Left lung (tissue), 10 donors: ENCODE measurements around the gene OR4D5. TPM values are rescaled to one million over a fixed set of nuclear protein-coding genes. Genes with fewer than 3 reads are reported as not detected.

ENCODE experiments used
- ATAC-seq: fragments of 200-7000 bp; cut with Tn5 transposase; one replicate; pipeline ENCODE4 v1.9.1; 2020; ENCODE audit warnings: moderate library complexity
- DNase-seq, 4 donors: peaks; one replicate each; pipeline ENCODE4 v3.0.0-alpha.2; 2013 to 2020
- H3K27ac ChIP-seq, 2 donors: fragments of 200-600 bp; sonication (generic) in 1 of 2; one replicate each; pipeline versions ENCODE4 v1.5.0 to v1.8.0; 2020 to 2021
- H3K27me3 ChIP-seq, 2 donors: fragments of 200-600 bp; sonication (generic) in 1 of 2; one replicate each; pipeline versions ENCODE4 v1.5.0 to v1.8.0; 2020 to 2021
- H3K36me3 ChIP-seq, 2 donors: fragments of 200-600 bp; sonication (generic) in 1 of 2; one replicate each; pipeline versions ENCODE4 v1.5.0 to v1.8.0; 2020 to 2021
- H3K4me1 ChIP-seq, 2 donors: fragments of 200-600 bp; one replicate each; pipeline ENCODE4 v1.8.0; 2021
- H3K4me3 ChIP-seq, 2 donors: fragments of 200-600 bp; sonication (generic) in 1 of 2; one replicate each; pipeline versions ENCODE4 v1.5.0 to v1.8.0; 2020 to 2021; ENCODE audit warnings: mild to moderate bottlenecking in 1 of 2
- H3K9me3 ChIP-seq, 2 donors: fragments of 200-600 bp; sonication (generic) in 1 of 2; one replicate each; pipeline versions ENCODE4 v1.5.0 to v1.8.0; 2020 to 2021
- intact Hi-C, 2 donors: fragments of 100-400 bp; cut with DNase I; formaldehyde crosslinking; loops; one replicate each; pipeline versions ENCODE4 v1.11.2 to v1.14.2; 2022
- polyA plus RNA-seq, 6 donors: library from polyadenylated mRNA; unstranded; fragments of 120-200 nt; gene quantifications; one replicate each; pipeline ENCODE4 v1.2.1, GENCODE V29; 2013; ENCODE audit not compliant: insufficient read length in 6 of 6
- total RNA-seq, 2 donors: library from RNA; stranded (reverse); fragmentation: NEBNext Ultra II Directional; extraction: Animal tissue kit (Norgen Biotek cat#: 25700); gene quantifications; one replicate each; pipeline ENCODE4 v1.2.1, GENCODE V29; 2021
- TF ChIP-seq, protein P1 (sequence below), 2 donors: fragments of 200-600 bp; sonication (generic) in 1 of 2; IDR thresholded peaks; one replicate each; pipeline versions ENCODE4 v1.5.0 to v1.8.0; 2021; ENCODE audit warnings: antibody characterized with exemption in 2 of 2
- donor health status: DM: no; HTN: yes; CAD: no.
- donor health status: DM: no; HTN: no; CAD: no.

Gene OR4D5
- total and polyA plus RNA-seq, 8 donors, result not detected

- H3K27me3 ChIP-seq, result no peaks in the 10 kb centered on the region
- no peaks in the 10 kb centered on the region for H3K9me3 ChIP-seq
- no peak within 1 kb of the TSS for H3K27ac ChIP-seq
- ATAC-seq, result no peak
- no peak within 1 kb of the TSS for H3K4me3 ChIP-seq
- no peaks in the 10 kb centered on the region for H3K4me1 ChIP-seq
- TF ChIP-seq, protein P1, sequence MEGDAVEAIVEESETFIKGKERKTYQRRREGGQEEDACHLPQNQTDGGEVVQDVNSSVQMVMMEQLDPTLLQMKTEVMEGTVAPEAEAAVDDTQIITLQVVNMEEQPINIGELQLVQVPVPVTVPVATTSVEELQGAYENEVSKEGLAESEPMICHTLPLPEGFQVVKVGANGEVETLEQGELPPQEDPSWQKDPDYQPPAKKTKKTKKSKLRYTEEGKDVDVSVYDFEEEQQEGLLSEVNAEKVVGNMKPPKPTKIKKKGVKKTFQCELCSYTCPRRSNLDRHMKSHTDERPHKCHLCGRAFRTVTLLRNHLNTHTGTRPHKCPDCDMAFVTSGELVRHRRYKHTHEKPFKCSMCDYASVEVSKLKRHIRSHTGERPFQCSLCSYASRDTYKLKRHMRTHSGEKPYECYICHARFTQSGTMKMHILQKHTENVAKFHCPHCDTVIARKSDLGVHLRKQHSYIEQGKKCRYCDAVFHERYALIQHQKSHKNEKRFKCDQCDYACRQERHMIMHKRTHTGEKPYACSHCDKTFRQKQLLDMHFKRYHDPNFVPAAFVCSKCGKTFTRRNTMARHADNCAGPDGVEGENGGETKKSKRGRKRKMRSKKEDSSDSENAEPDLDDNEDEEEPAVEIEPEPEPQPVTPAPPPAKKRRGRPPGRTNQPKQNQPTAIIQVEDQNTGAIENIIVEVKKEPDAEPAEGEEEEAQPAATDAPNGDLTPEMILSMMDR (IDR thresholded peaks at IDR 0.05), result no peak
- no peaks in the 10 kb centered on the region for H3K36me3 ChIP-seq
- intact Hi-C loops, result no loop called here
- DNase-seq, result no peak
Observed at GRCh38 chr11:123943738-123944137, 4.3 kb downstream of the OR4D5 start, which contains the start of gene OR6T1. OR6T1 (minus strand) TSS chr11:123943838; CDS start chr11:123943838, 0 bp downstream.

- no peaks in the 10 kb centered on the region for H3K4me1 ChIP-seq
- DNase-seq, result no peak
- H3K27me3 ChIP-seq, result no peaks in the 10 kb centered on the region
- no peaks in the 10 kb centered on the region for H3K9me3 ChIP-seq
- ATAC-seq, result no peak
- H3K36me3 ChIP-seq, result no peaks in the 10 kb centered on the region
- no peak overlapping the region for H3K27ac ChIP-seq
- no peak overlapping the region for H3K4me3 ChIP-seq
- TF ChIP-seq, protein P1 (IDR thresholded peaks at IDR 0.05), result no peak
- intact Hi-C loops, result no loop called here
Observed at GRCh38 chr11:123945132-123945531, 5.7 kb downstream of the OR4D5 start.

DNA sequence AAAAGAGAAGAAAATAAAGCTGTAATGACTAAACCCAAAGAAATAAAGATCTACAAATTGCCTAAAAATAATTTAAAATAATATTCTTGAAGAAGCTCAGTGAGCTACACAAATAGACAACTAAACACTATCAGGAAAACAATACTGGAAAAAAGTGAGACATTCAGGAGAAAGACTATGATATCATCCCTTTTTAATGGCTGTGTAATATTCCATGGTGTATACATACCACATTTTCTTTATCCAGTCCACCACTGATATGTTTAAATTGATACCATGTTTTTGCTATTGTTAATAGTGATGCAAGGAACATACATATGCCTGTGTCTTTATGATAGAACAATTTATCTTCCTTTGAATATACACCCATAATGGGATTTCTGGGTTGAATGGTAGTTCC, 17.3 kb downstream of the OR4D5 start:
- TF ChIP-seq, protein P1 (IDR thresholded peaks at IDR 0.05), result no peak
- H3K27ac ChIP-seq, result no peak overlapping the region
- intact Hi-C loops, result no loop called here
- H3K36me3 ChIP-seq, result no peaks in the 10 kb centered on the region
- no peaks in the 10 kb centered on the region for H3K27me3 ChIP-seq
- H3K4me1 ChIP-seq, result no peaks in the 10 kb centered on the region
- ATAC-seq, result no peak
- no peak overlapping the region for H3K4me3 ChIP-seq
- no peak for DNase-seq
- H3K9me3 ChIP-seq, result peaks cover 0 to 9% of the 10 kb centered on the region in 2 donors

DNA sequence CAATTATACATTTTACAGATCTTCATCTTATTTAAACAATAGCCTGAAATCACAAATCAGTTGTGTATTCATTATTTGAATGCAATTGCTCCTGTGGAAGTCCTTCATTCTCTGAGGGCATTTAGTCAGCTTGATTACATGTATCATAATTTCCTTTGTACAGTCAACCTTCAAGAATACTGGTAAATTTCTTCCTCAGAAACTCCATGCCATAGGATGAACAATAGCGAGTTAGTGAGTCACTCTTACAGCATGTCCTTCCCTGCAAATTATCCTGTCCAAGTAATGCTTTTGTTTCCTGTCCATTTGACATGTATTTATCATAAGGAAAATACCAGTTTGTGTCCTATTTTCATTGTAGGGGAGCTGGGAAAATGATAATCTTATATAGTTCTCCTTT, 34.4 kb downstream of the OR4D5 start:
- Histone ChIP-seq H3K4me3 (no peak overlapping the region), H3K4me1 (no peaks in the 10 kb centered on the region), H3K36me3 (no peaks in the 10 kb centered on the region), H3K27me3 (no peaks in the 10 kb centered on the region), H3K9me3 (peaks cover 0 to 5% of the 10 kb centered on the region in 2 donors), H3K27ac (no peak overlapping the region)
- intact Hi-C loops, result no loop called here
- DNase-seq (no peak), ATAC-seq (no peak)
- TF ChIP-seq, protein P1 (IDR thresholded peaks at IDR 0.05), result no peak

GRCh38 chr11:123976770-123977560, 37.5 kb downstream of the OR4D5 start:
- H3K27ac ChIP-seq, result no peak overlapping the region
- intact Hi-C loops, result no loop called here

More at GRCh38 chr11:123976770-123977560, 37.5 kb downstream of the OR4D5 start:
- Histone ChIP-seq H3K4me3 (no peak overlapping the region), H3K36me3 (no peaks in the 10 kb centered on the region), H3K9me3 (no peaks in the 10 kb centered on the region), H3K4me1 (no peaks in the 10 kb centered on the region), H3K27me3 (no peaks in the 10 kb centered on the region)
- peak in 1 of 4 donors; percentile 50 for DNase-seq
- no peak for ATAC-seq
- TF ChIP-seq, protein P1 (IDR thresholded peaks at IDR 0.05), result no peak
